SK-N-SH (cell line): ENCODE measurements around the gene C11orf58. TPM values are rescaled to one million over a fixed set of nuclear protein-coding genes. Genes with fewer than 3 reads are reported as not detected.

ENCODE experiments used
- CTCF ChIA-PET: fragments of 300-600, 350-600 bp; formaldehyde crosslinking; extraction: SDS; loops from one replicate; lab custom pipeline; 2021; lab: Yijun Ruan, JAX
- POLR2A ChIA-PET: fragments of 350-600 bp; sonication (Branson Sonifier 250); formaldehyde crosslinking; extraction: SDS; loops from one replicate; lab custom pipeline; 2020; ENCODE audit warnings: antibody characterized with exemption, inconsistent platforms; lab: Yijun Ruan, JAX
- DNase-seq: peaks from one replicate; pipeline ENCODE4 v3.0.0; 2012
- H2AFZ ChIP-seq: fragments of 200-600 bp; sonication (generic); 2 replicates; pipeline ENCODE4 v1.8.1; 2016; ENCODE audit warnings: antibody characterized with exemption, mild to moderate bottlenecking, low read depth
- H3F3A ChIP-seq: fragments of 200-600 bp; sonication (generic); replicated peaks from 2 replicates; pipeline ENCODE3; 2016; ENCODE audit warnings: antibody characterized with exemption, mild to moderate bottlenecking; ENCODE audit not compliant: insufficient read depth
- H3K27ac ChIP-seq, 2 experiments: fragments of 200-500 bp in 1 of 2; fragments of 200-600 bp in 1 of 2; sonication (Bioruptor generic) in 1 of 2; sonication (generic), shearing (Covaris generic) in 1 of 2; 2 replicates each; pipeline versions ENCODE4 v1.5.1 to v1.6.1; 2014 to 2016; ENCODE audit warnings: low read depth in 2 of 2, inconsistent platforms in 1 of 2, low read length in 1 of 2, mild to moderate bottlenecking in 1 of 2, mixed read lengths in 1 of 2
- H3K27me3 ChIP-seq: fragments of 200-600 bp; sonication (generic), shearing (Covaris generic); 2 replicates; pipeline ENCODE4 v1.6.1; 2016; ENCODE audit warnings: mixed run types; ENCODE audit not compliant: insufficient read depth
- H3K36me3 ChIP-seq, 2 experiments: fragments of 200-500 bp in 1 of 2; fragments of 200-600 bp in 1 of 2; sonication (Bioruptor generic) in 1 of 2; sonication (generic) in 1 of 2; replicated peaks in 1 of 2; 2 replicates each; pipeline versions ENCODE3 to v1.5.1; 2014 to 2016; ENCODE audit warnings: low read length in 1 of 2, mild to moderate bottlenecking in 1 of 2; ENCODE audit not compliant: insufficient read depth in 2 of 2, control insufficient read depth in 1 of 2
- H3K4me1 ChIP-seq, 2 experiments: fragments of 200-500 bp in 1 of 2; fragments of 200-600 bp in 1 of 2; sonication (Bioruptor generic) in 1 of 2; sonication (generic), shearing (Covaris generic) in 1 of 2; 2 replicates each; pipeline versions ENCODE4 v1.5.1 to v1.6.1; 2014 to 2016; ENCODE audit warnings: low read depth in 1 of 2, low read length in 1 of 2, mixed run types in 1 of 2; ENCODE audit not compliant: insufficient read depth in 2 of 2, control insufficient read depth in 1 of 2
- H3K4me2 ChIP-seq: fragments of 200-600 bp; sonication (generic), shearing (Covaris generic); 2 replicates; pipeline ENCODE4 v1.6.1; 2017; ENCODE audit warnings: mixed run types
- H3K4me3 ChIP-seq, 2 experiments: fragments of 200-500 bp in 1 of 2; fragments of 200-600 bp in 1 of 2; sonication (Bioruptor generic) in 1 of 2; sonication (generic), shearing (Covaris generic) in 1 of 2; 2 replicates each; pipeline versions ENCODE4 v1.5.1 to v1.8.1; 2014 to 2016; ENCODE audit warnings: low read depth in 2 of 2, inconsistent platforms in 1 of 2, low read length in 1 of 2, mild to moderate bottlenecking in 1 of 2, mixed read lengths in 1 of 2, moderate library complexity in 1 of 2
- H3K79me2 ChIP-seq: fragments of 200-600 bp; sonication (generic); 2 replicates; pipeline ENCODE4 v1.8.1; 2017; ENCODE audit warnings: mild to moderate bottlenecking; ENCODE audit not compliant: insufficient read depth
- H3K9ac ChIP-seq: fragments of 200-600 bp; sonication (generic); 2 replicates; pipeline ENCODE4 v1.6.1; 2017; ENCODE audit warnings: mixed run types
- H3K9me2 ChIP-seq: fragments of 200-600 bp; sonication (generic); 2 replicates; pipeline ENCODE4 v1.6.1; 2017; ENCODE audit warnings: mixed run types
- H3K9me3 ChIP-seq: fragments of 200-600 bp; sonication (generic); 2 replicates; pipeline ENCODE4 v1.6.1; 2017; ENCODE audit warnings: mixed run types, mild to moderate bottlenecking, moderate library complexity
- H4K20me1 ChIP-seq: fragments of 200-600 bp; sonication (generic); 2 replicates; pipeline ENCODE4 v1.6.1; 2017; ENCODE audit warnings: mild to moderate bottlenecking, mixed run types; ENCODE audit not compliant: insufficient read depth
- CHD2 ChIP-seq: fragments of 150-350 bp; IDR thresholded peaks from 2 replicates; pipeline ENCODE4 v1.6.1; 2018; ENCODE audit warnings: low read length; ENCODE audit not compliant: partially characterized antibody
- ELF1 ChIP-seq: IDR thresholded peaks from 2 replicates; pipeline ENCODE4 v1.4.0; 2012
- EP300 ChIP-seq, 2 experiments: IDR thresholded peaks; 2 replicates each; pipeline versions ENCODE4 v1.4.0 to v1.6.1; 2012; ENCODE audit warnings: borderline replicate concordance in 1 of 2, low read depth in 1 of 2, low read length in 1 of 2
- EZH2phosphoT487 ChIP-seq: fragments of 200-600 bp; sonication (generic); IDR thresholded peaks from 2 replicates; pipeline ENCODE4 v1.6.1; 2017; ENCODE audit warnings: low read depth, mixed run types, mild to moderate bottlenecking, antibody characterized with exemption, moderate library complexity, borderline replicate concordance
- FOSL2 ChIP-seq: IDR thresholded peaks from 2 replicates; pipeline ENCODE4 v1.4.0; 2012; ENCODE audit warnings: low read depth, mild to moderate bottlenecking, moderate library complexity, borderline replicate concordance
- FOXJ3 ChIP-seq: sonication (generic); formaldehyde crosslinking; IDR thresholded peaks from 2 replicates; pipeline ENCODE4 v1.5.1; 2020; ENCODE audit warnings: mild to moderate bottlenecking, missing genetic modification reagents
- FOXM1 ChIP-seq: IDR thresholded peaks from 2 replicates; pipeline ENCODE4 v1.4.0; 2012; ENCODE audit warnings: low read depth, mild to moderate bottlenecking
- GATA2 ChIP-seq: sonication (generic); formaldehyde crosslinking; IDR thresholded peaks from 2 replicates; pipeline ENCODE4 v1.5.0; 2020; ENCODE audit warnings: mild to moderate bottlenecking, missing genetic modification reagents
- JUND ChIP-seq: IDR thresholded peaks from 2 replicates; pipeline ENCODE4 v1.4.0; 2012
- MXI1 ChIP-seq: IDR thresholded peaks from 2 replicates; pipeline ENCODE4 v1.6.1; 2012; ENCODE audit warnings: mild to moderate bottlenecking, low read depth, low read length, improper control_type of control experiment
- NFIC ChIP-seq: IDR thresholded peaks from 2 replicates; pipeline ENCODE4 v1.4.0; 2012; ENCODE audit warnings: borderline replicate concordance
- POLR2AphosphoS5 ChIP-seq: IDR thresholded peaks from 2 replicates; pipeline ENCODE4 v1.6.1; 2012; ENCODE audit warnings: low read depth, low read length
- RFX5 ChIP-seq: IDR thresholded peaks from 2 replicates; pipeline ENCODE4 v1.6.1; 2012; ENCODE audit warnings: mild to moderate bottlenecking, improper control_type of control experiment, low read length
- RXRA ChIP-seq: IDR thresholded peaks from 2 replicates; pipeline ENCODE4 v1.4.0; 2012; ENCODE audit warnings: low read depth, mild to moderate bottlenecking, borderline replicate concordance
- SIN3A ChIP-seq: IDR thresholded peaks from 2 replicates; pipeline ENCODE4 v1.6.1; 2012; ENCODE audit warnings: low read depth, mild to moderate bottlenecking, low read length, moderate library complexity, borderline replicate concordance
- SMC3 ChIP-seq: IDR thresholded peaks from 2 replicates; pipeline ENCODE4 v1.6.1; 2012; ENCODE audit warnings: low read depth, low read length, improper control_type of control experiment
- TEAD4 ChIP-seq: IDR thresholded peaks from 2 replicates; pipeline ENCODE4 v1.4.0; 2012; ENCODE audit warnings: mild to moderate bottlenecking, borderline replicate concordance; ENCODE audit not compliant: insufficient read depth
- YY1 ChIP-seq: IDR thresholded peaks from 2 replicates; pipeline ENCODE4 v1.4.0; 2012; ENCODE audit warnings: low read depth, mild to moderate bottlenecking
- WGBS: methylation state at CpG from one replicate; pipeline ENCODE4 v1.1.6; 2017; ENCODE audit warnings: low lambda C conversion rate; 5-methylcytosine and 5-hydroxymethylcytosine counted together
- polyA plus RNA-seq, 3 experiments: library from polyadenylated mRNA; depleted of rRNA; stranded (reverse); fragments of >200 nt; gene quantifications; 2 replicates each; pipeline ENCODE4 v1.2.3, GENCODE V29; 2012
- TF ChIP-seq, protein P1 (sequence below): IDR thresholded peaks from 2 replicates; pipeline ENCODE4; 2012
- TF ChIP-seq, protein P2 (sequence below): IDR thresholded peaks from 2 replicates; pipeline ENCODE4 v1.4.0; 2012; ENCODE audit warnings: low read depth
- TF ChIP-seq, protein P3 (sequence below): IDR thresholded peaks from 2 replicates; pipeline ENCODE4 v1.4.0; 2012; ENCODE audit warnings: low read depth, borderline replicate concordance
- TF ChIP-seq, protein P4 (sequence below): fragments of 150-350 bp; IDR thresholded peaks from 2 replicates; pipeline ENCODE4 v1.6.1; 2017; ENCODE audit warnings: antibody characterized with exemption, low read length, low read depth, borderline replicate concordance

C11orf58 gene
- polyA plus RNA-seq, 1 of the 3 experiments (the other 2 are of a cell fraction): 150 TPM

DNA sequence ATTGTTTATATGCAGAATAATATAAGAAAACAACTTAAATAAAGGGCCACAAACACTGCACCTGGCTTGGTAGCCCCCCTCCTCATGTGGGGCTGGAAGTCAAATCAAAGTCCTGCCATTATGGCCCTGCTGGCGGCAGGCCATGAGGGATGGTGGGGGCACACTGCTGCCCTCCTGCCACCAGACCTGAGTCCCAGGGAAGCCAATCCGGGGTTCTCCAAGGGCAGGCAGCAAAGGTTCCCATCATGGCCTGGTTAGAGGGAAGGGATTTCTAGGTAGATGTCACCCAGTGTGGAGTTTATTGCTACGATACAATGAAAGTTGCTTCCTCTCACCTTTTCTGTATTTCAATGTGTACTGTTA is 39.1 kb downstream of the C11orf58 start:
- TF ChIP-seq MXI1 (no peak), RFX5 (no peak), FOXM1 (no peak), SIN3A (no peak), ELF1 (no peak), RXRA (no peak), JUND (no peak), SMC3 (no peak), CHD2 (no peak)
- TF ChIP-seq, protein P1, sequence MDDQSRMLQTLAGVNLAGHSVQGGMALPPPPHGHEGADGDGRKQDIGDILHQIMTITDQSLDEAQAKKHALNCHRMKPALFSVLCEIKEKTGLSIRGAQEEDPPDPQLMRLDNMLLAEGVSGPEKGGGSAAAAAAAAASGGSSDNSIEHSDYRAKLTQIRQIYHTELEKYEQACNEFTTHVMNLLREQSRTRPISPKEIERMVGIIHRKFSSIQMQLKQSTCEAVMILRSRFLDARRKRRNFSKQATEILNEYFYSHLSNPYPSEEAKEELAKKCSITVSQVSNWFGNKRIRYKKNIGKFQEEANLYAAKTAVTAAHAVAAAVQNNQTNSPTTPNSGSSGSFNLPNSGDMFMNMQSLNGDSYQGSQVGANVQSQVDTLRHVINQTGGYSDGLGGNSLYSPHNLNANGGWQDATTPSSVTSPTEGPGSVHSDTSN: no peak
- TF ChIP-seq, all 33 proteins: peak for 0
- H3K27me3 ChIP-seq: no peaks in the 10 kb centered on the region
- no peaks in the 10 kb centered on the region for H3F3A ChIP-seq
- no peaks in the 10 kb centered on the region for H3K9me3 ChIP-seq
- H3K4me2 ChIP-seq: no peak overlapping the region
- no peak overlapping the region for H3K4me3 ChIP-seq
- H3K27ac ChIP-seq: no peak overlapping the region
- H4K20me1 ChIP-seq: no peaks in the 10 kb centered on the region
- 84% methylated on average over 3 of the region's 3 CpGs for WGBS
- no peaks in the 10 kb centered on the region for H3K9me2 ChIP-seq
- no peaks in the 10 kb centered on the region for H3K79me2 ChIP-seq
- no peak overlapping the region for H3K9ac ChIP-seq
- no peak for DNase-seq
- CTCF ChIA-PET: interaction anchor here (2.1 kb wide), 1 partner anchor 7 kb away, joined by 14 read pairs; no protein-coding TSS in a partner anchor
- no peaks in the 10 kb centered on the region for H3K36me3 ChIP-seq
- POLR2A ChIA-PET: no interaction called here
- no peak overlapping the region for H2AFZ ChIP-seq
- H3K4me1 ChIP-seq: peaks cover 0 to 18% of the 10 kb centered on the region in 2 experiments; a peak in 1 of 4 replicates

DNA sequence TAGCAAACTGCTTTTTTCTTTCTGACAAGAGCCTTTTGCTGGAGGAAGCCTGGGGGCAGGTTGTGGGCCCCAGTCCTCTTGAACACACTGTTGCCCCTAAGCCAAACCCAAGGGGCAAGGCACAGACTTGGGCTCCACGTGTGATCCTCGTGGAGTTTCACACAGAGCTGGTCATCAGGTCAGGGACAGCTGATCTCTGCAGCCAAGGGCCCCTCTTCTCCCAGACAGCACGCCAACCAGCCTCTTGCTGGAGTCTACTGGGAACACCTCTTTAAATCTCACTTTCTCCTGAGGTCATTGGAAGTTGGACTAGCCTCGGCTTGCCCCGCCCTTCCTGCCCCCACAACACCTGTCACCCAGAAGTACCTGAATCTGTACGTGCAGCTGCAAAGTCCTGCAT is 39.8 kb downstream of the C11orf58 start:
- WGBS: 71% methylated on average over 6 of the region's 6 CpGs
- H3F3A ChIP-seq: no peaks in the 10 kb centered on the region
- POLR2A ChIA-PET: no interaction called here
- H3K79me2 ChIP-seq: no peaks in the 10 kb centered on the region
- H2AFZ ChIP-seq: no peak overlapping the region
- H3K27me3 ChIP-seq: no peaks in the 10 kb centered on the region
- peaks cover 0 to 18% of the 10 kb centered on the region in 2 experiments; a peak in 1 of 4 replicates for H3K4me1 ChIP-seq
- H4K20me1 ChIP-seq: no peaks in the 10 kb centered on the region
- no peaks in the 10 kb centered on the region for H3K36me3 ChIP-seq
- CTCF ChIA-PET: interaction anchor here (1.0 to 1.8 kb wide), 3 partner anchors 8 to 42 kb away, joined by 3 to 6 read pairs (median 3); no protein-coding TSS in a partner anchor
- no peak for DNase-seq
- TF ChIP-seq GATA2 (CRISPR knock-in tag) (no peak), SMC3 (no peak), FOXJ3 (no peak), TEAD4 (no peak), EZH2phosphoT487 (no peak), NFIC (no peak), FOSL2 (no peak), POLR2AphosphoS5 (no peak), YY1 (no peak), RXRA (no peak), RFX5 (no peak), EP300 (IDR thresholded peaks at IDR 0.05; ENCODE audit: borderline replicate concordance in 1 of 2, low read depth in 1 of 2, low read length in 1 of 2) (no peak)
- TF ChIP-seq, protein P2, sequence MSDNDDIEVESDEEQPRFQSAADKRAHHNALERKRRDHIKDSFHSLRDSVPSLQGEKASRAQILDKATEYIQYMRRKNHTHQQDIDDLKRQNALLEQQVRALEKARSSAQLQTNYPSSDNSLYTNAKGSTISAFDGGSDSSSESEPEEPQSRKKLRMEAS: no peak
- TF ChIP-seq, protein P3, sequence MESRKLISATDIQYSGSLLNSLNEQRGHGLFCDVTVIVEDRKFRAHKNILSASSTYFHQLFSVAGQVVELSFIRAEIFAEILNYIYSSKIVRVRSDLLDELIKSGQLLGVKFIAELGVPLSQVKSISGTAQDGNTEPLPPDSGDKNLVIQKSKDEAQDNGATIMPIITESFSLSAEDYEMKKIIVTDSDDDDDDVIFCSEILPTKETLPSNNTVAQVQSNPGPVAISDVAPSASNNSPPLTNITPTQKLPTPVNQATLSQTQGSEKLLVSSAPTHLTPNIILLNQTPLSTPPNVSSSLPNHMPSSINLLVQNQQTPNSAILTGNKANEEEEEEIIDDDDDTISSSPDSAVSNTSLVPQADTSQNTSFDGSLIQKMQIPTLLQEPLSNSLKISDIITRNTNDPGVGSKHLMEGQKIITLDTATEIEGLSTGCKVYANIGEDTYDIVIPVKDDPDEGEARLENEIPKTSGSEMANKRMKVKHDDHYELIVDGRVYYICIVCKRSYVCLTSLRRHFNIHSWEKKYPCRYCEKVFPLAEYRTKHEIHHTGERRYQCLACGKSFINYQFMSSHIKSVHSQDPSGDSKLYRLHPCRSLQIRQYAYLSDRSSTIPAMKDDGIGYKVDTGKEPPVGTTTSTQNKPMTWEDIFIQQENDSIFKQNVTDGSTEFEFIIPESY: no peak
- TF ChIP-seq, protein P4, sequence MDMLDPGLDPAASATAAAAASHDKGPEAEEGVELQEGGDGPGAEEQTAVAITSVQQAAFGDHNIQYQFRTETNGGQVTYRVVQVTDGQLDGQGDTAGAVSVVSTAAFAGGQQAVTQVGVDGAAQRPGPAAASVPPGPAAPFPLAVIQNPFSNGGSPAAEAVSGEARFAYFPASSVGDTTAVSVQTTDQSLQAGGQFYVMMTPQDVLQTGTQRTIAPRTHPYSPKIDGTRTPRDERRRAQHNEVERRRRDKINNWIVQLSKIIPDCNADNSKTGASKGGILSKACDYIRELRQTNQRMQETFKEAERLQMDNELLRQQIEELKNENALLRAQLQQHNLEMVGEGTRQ: no peak
- no peak overlapping the region for H3K9ac ChIP-seq
- no peaks in the 10 kb centered on the region for H3K9me3 ChIP-seq
- no peak overlapping the region for H3K27ac ChIP-seq
- no peaks in the 10 kb centered on the region for H3K9me2 ChIP-seq
- H3K4me2 ChIP-seq: no peak overlapping the region
- no peak overlapping the region for H3K4me3 ChIP-seq
